UCSD-AML1 (cell line): ENCODE data around the gene VIM.
"Not testable (repeated sequence)": the region's sequence is repeated elsewhere in the genome, so short reads cannot be mapped to it uniquely, and the experiment has no call there.

Experiments
- DNase-seq: peaks from one replicate; lab custom pipeline; 2025; ENCODE audit not compliant: unreplicated experiment; lab: John Stamatoyannopoulos, UW

The VIM gene

GRCh38 chr10:17231788-17232187 lies 3.7 kb downstream of the VIM start:
- no peak for DNase-seq

GRCh38 chr10:17232276-17232960 lies 4.4 kb downstream of the VIM start:
- DNase-seq: no peak

- no peak for DNase-seq
Measured at GRCh38 chr10:17233286-17233991, 5.4 kb downstream of the VIM start.

- no peak for DNase-seq
Measured at GRCh38 chr10:17234431-17234945, 6.4 kb downstream of the VIM start.

GRCh38 chr10:17235136-17235535 lies 7.1 kb downstream of the VIM start:
- DNase-seq: no peak

GRCh38 chr10:17236468-17237148 lies 8.6 kb downstream of the VIM start:
- DNase-seq: no peak

GRCh38 chr10:17237149-17237527 lies 9.1 kb downstream of the VIM start:
- DNase-seq: no peak

- DNase-seq: no peak
Measured at GRCh38 chr10:17237915-17238444, 9.9 kb downstream of the VIM start.

GRCh38 chr10:17238445-17239291 lies 10.6 kb downstream of the VIM start:
- no peak for DNase-seq

GRCh38 chr10:17239345-17240085 lies 11.5 kb downstream of the VIM start:
- DNase-seq: no peak

GRCh38 chr10:17240096-17240495 lies 12.1 kb downstream of the VIM start:
- no peak for DNase-seq

- DNase-seq: no peak
Measured at GRCh38 chr10:17240616-17241015, 12.6 kb downstream of the VIM start.

- DNase-seq: no peak
Measured at GRCh38 chr10:17241611-17242333, 13.7 kb downstream of the VIM start.

- no peak for DNase-seq
Measured at GRCh38 chr10:17244700-17245365, 16.8 kb downstream of the VIM start.

- DNase-seq: no peak
Measured at GRCh38 chr10:17247210-17247609, 19.2 kb downstream of the VIM start.

GRCh38 chr10:17248964-17249363 lies 20.9 kb downstream of the VIM start:
- DNase-seq: no peak

- DNase-seq: no peak
Measured at GRCh38 chr10:17249820-17250219, 21.8 kb downstream of the VIM start.

- DNase-seq: no peak
Measured at GRCh38 chr10:17250736-17251135, 22.7 kb downstream of the VIM start.

- DNase-seq: not testable (repeated sequence)
Measured at GRCh38 chr10:17254543-17255050, 26.6 kb downstream of the VIM start.
